ENCODE results near the gene LRPPRC.
A peak's percentile ranks its signal among the peaks of the same experiment; 100 is the strongest.
"Not testable (repeated sequence)": the region's sequence is repeated elsewhere in the genome, so short reads cannot be mapped to it uniquely, and the experiment has no call there.

The LRPPRC gene

GRCh38 chr2:43995733-43996533 lies at the start of gene LRPPRC:
TSS of gene LRPPRC (minus strand) at chr2:43995989. CDS start at chr2:43995947, 42 bp downstream.
- peak; percentile 49 for FAIRE-seq

- FAIRE-seq = no peak
Observed at GRCh38 chr2:44045061-44045460, 49.3 kb upstream of the LRPPRC start.

GRCh38 chr2:44044281-44044720 lies 48.5 kb upstream of the LRPPRC start:
- no peak for FAIRE-seq

GRCh38 chr2:44040365-44040764 lies 44.6 kb upstream of the LRPPRC start:
- no peak for FAIRE-seq

GRCh38 chr2:44038277-44038676 lies 42.5 kb upstream of the LRPPRC start:
- FAIRE-seq = no peak

GRCh38 chr2:44037221-44037620 lies 41.4 kb upstream of the LRPPRC start:
- FAIRE-seq = no peak

GRCh38 chr2:44033947-44034346 lies 38.2 kb upstream of the LRPPRC start:
- no peak for FAIRE-seq

- FAIRE-seq = not testable (repeated sequence)
Observed at GRCh38 chr2:44027076-44027475, 31.3 kb upstream of the LRPPRC start.

GRCh38 chr2:44016282-44016681 lies 20.5 kb upstream of the LRPPRC start:
- no peak for FAIRE-seq

GRCh38 chr2:44015239-44015638 lies 19.4 kb upstream of the LRPPRC start:
- FAIRE-seq = no peak

GRCh38 chr2:44013205-44013604 lies 17.4 kb upstream of the LRPPRC start:
- not testable (repeated sequence) for FAIRE-seq

- FAIRE-seq = no peak
Observed at GRCh38 chr2:44010266-44010665, 14.5 kb upstream of the LRPPRC start.

- no peak for FAIRE-seq
Observed at GRCh38 chr2:44009136-44009735, 13.4 kb upstream of the LRPPRC start.

GRCh38 chr2:44005846-44006245 lies 10.1 kb upstream of the LRPPRC start:
- FAIRE-seq = no peak

GRCh38 chr2:44004735-44005602 lies 9.2 kb upstream of the LRPPRC start:
- FAIRE-seq = no peak

- FAIRE-seq = no peak
Observed at GRCh38 chr2:44001716-44002115, 5.9 kb upstream of the LRPPRC start.

GRCh38 chr2:43998263-43998662 lies 2.5 kb upstream of the LRPPRC start:
- FAIRE-seq = no peak

GRCh38 chr2:43993437-43993836 lies 2.4 kb downstream of the LRPPRC start:
- FAIRE-seq = no peak

- no peak for FAIRE-seq
Observed at GRCh38 chr2:43989545-43989944, 6.2 kb downstream of the LRPPRC start.

GRCh38 chr2:43986600-43986999 lies 9.2 kb downstream of the LRPPRC start:
- no peak for FAIRE-seq

GRCh38 chr2:43985359-43985758 lies 10.4 kb downstream of the LRPPRC start:
- no peak for FAIRE-seq

GRCh38 chr2:43984533-43984932 lies 11.3 kb downstream of the LRPPRC start:
- no peak for FAIRE-seq

- no peak for FAIRE-seq
Observed at GRCh38 chr2:43980902-43981301, 14.9 kb downstream of the LRPPRC start.
